GM23248 (cell line): ENCODE results near the gene GARNL3. TPM values are rescaled to one million over a fixed set of nuclear protein-coding genes. Genes with fewer than 3 reads are reported as not detected.

ENCODE experiments used
- DNase-seq: peaks from one replicate; pipeline ENCODE4 v3.0.0-alpha.2; 2015
- H2AFZ ChIP-seq: fragments of 200-600 bp; sonication (generic); 2 replicates; pipeline ENCODE4 v1.6.1; 2016; ENCODE audit warnings: antibody characterized with exemption
- H3F3A ChIP-seq: fragments of 200-600 bp; sonication (generic); 2 replicates; pipeline ENCODE4 v1.6.1; 2016; ENCODE audit warnings: mild to moderate bottlenecking, antibody characterized with exemption, mixed run types; ENCODE audit not compliant: insufficient read depth
- H3K27ac ChIP-seq: fragments of 200-600 bp; sonication (generic); 2 replicates; pipeline ENCODE4 v1.5.1; 2016; ENCODE audit warnings: mild to moderate bottlenecking
- H3K27me3 ChIP-seq: fragments of 200-600 bp; sonication (generic); replicated peaks from 2 replicates; pipeline ENCODE4 v1.6.1; 2016; ENCODE audit warnings: mild to moderate bottlenecking; ENCODE audit not compliant: insufficient read depth
- H3K36me3 ChIP-seq: fragments of 200-600 bp; sonication (generic); 2 replicates; pipeline ENCODE4 v1.6.1; 2016; ENCODE audit warnings: low read depth, mild to moderate bottlenecking
- H3K4me1 ChIP-seq: fragments of 200-600 bp; sonication (generic); 2 replicates; pipeline ENCODE4 v1.6.1; 2016; ENCODE audit warnings: mild to moderate bottlenecking; ENCODE audit not compliant: insufficient read depth
- H3K4me2 ChIP-seq: fragments of 200-600 bp; sonication (generic); one replicate; pipeline ENCODE4 v1.6.1; 2016; ENCODE audit warnings: mild to moderate bottlenecking; ENCODE audit not compliant: unreplicated experiment
- H3K4me3 ChIP-seq: fragments of 200-600 bp; sonication (generic); 2 replicates; pipeline ENCODE4 v1.5.1; 2016; ENCODE audit warnings: mild to moderate bottlenecking
- H3K79me2 ChIP-seq: fragments of 200-600 bp; sonication (generic); 2 replicates; pipeline ENCODE4 v1.6.1; 2016; ENCODE audit warnings: mild to moderate bottlenecking; ENCODE audit not compliant: insufficient read depth
- H3K9ac ChIP-seq: fragments of 200-600 bp; sonication (generic); 2 replicates; pipeline ENCODE4 v1.6.1; 2016; ENCODE audit warnings: mild to moderate bottlenecking
- H3K9me2 ChIP-seq: fragments of 200-600 bp; sonication (generic); 2 replicates; pipeline ENCODE4 v1.6.1; 2016; ENCODE audit warnings: mixed run types, mild to moderate bottlenecking, moderate library complexity; ENCODE audit not compliant: insufficient read depth
- H3K9me3 ChIP-seq: fragments of 200-600 bp; sonication (generic); one replicate; pipeline ENCODE4 v1.6.1; 2017; ENCODE audit warnings: low read depth
- H4K20me1 ChIP-seq: fragments of 200-600 bp; sonication (generic); 2 replicates; pipeline ENCODE4 v1.6.0; 2016; ENCODE audit not compliant: insufficient read depth
- EZH2 ChIP-seq: fragments of 200-600 bp; sonication (generic); IDR thresholded peaks from 2 replicates; pipeline ENCODE4 v1.6.1; 2018; ENCODE audit warnings: antibody characterized with exemption, mild to moderate bottlenecking; ENCODE audit not compliant: insufficient read depth, poor library complexity, severe bottlenecking
- EZH2phosphoT487 ChIP-seq: fragments of 200-600 bp; sonication (generic); IDR thresholded peaks from 2 replicates; pipeline ENCODE4 v1.6.1; 2018; ENCODE audit warnings: antibody characterized with exemption, moderate library complexity, mild to moderate bottlenecking, low read depth; ENCODE audit not compliant: insufficient read depth
- WGBS, 2 experiments: methylation state at CpG; one replicate each; pipeline ENCODE4 v1.1.6; 2015 to 2017; ENCODE audit warnings: low lambda C conversion rate in 2 of 2, low coverage in 1 of 2; ENCODE audit errors: missing lambda C conversion rate in 2 of 2; 5-methylcytosine and 5-hydroxymethylcytosine counted together
- in situ Hi-C: fragments of 300-500 bp; cut with MboI; formaldehyde crosslinking; loops from 2 replicates; pipeline ENCODE4 v1.15.0; 2020
- polyA plus RNA-seq: library from polyadenylated mRNA; unstranded; fragments of >200 nt; fragmentation: Nextera tagmentation; extraction: Ambion mirVana; gene quantifications from 2 replicates; pipeline ENCODE4 v1.2.1, GENCODE V29; 2016
- total RNA-seq: library from RNA; depleted of rRNA; stranded (reverse); fragments of >200 nt; shearing (Covaris generic); gene quantifications from 2 replicates; pipeline ENCODE4 v1.2.3, GENCODE V29; 2014

Gene GARNL3
- total and polyA plus RNA-seq, 2 experiments from 2014 or later, result 0.43 to 1.3 TPM

GRCh38 chr9:127370147-127370579 lies 105.6 kb downstream of the GARNL3 start:
- Histone ChIP-seq H3K36me3 (no peaks in the 10 kb centered on the region), H3K9me2 (no peaks in the 10 kb centered on the region), H3F3A (no peaks in the 10 kb centered on the region), H3K4me1 (no peaks in the 10 kb centered on the region), H3K9ac (no peak overlapping the region), H3K79me2 (no peaks in the 10 kb centered on the region), H4K20me1 (no peaks in the 10 kb centered on the region), H3K27me3 (peaks cover 53% of the 10 kb centered on the region), H2AFZ (no peak overlapping the region), H3K27ac (no peak overlapping the region), H3K4me3 (no peak overlapping the region), H3K4me2 (no peak overlapping the region), H3K9me3 (no peaks in the 10 kb centered on the region)
- TF ChIP-seq EZH2, result no peak
- no peak for TF ChIP-seq EZH2phosphoT487
- DNase-seq, result no peak
- in situ Hi-C loops, result no loop called here
- 58 to 63% methylated on average over 7 of the region's 7 CpGs for WGBS, 2 experiments

DNA sequence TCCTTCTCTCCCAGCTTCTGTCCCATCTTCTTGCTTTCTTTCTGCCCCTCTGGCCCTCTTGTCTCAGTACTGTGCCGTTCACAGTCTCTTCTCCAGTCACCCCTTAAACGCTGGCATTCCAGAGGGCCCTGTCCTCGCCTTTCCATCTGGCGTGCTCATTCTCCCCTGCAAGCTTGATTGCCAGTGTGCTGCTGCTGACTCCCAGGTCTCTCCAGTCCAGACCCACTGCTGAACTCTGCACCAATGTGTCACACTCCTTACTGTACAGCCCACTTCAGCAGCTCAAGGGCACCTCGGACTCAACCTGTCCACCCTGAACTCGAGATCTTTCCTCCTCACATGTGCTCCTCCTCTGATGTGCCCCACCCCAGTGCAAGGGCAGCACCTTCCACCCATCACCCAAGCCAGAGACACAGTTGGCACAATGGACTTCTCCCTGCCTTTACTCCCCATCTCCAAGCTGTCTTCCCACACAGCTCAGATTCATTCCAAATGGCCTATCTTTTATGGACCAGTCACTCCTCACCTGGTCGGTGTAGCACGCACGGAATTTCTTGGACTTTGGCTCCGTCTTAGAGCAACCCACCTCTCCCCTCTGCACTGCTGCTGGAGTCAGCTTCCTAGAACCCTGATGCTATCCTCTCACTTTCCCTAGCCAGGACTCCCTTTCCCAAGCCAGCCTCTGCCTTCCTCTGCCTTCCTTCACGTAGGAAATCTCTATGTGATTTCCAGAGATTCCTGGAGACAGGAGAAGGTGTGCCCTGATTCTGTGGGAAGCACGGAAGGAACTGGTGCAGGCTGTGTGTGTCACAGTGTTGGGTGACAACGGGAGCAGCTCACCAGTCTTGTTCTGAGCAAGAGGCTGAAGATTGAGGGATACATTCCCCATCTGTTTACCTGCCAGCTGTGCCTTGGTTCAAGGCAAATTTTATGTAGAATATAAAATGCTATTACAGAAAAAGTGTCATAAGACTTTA lies 106.4 kb downstream of the GARNL3 start:
- no peak overlapping the region for H3K4me3 ChIP-seq
- no peak overlapping the region for H3K9ac ChIP-seq
- H3K36me3 ChIP-seq, result no peaks in the 10 kb centered on the region
- H3K27ac ChIP-seq, result no peak overlapping the region
- H3K9me2 ChIP-seq, result no peaks in the 10 kb centered on the region
- H3K9me3 ChIP-seq, result no peaks in the 10 kb centered on the region
- no peak overlapping the region for H2AFZ ChIP-seq
- no peaks in the 10 kb centered on the region for H3K4me1 ChIP-seq
- in situ Hi-C loops, result no loop called here
- H3K27me3 ChIP-seq, result peaks cover 59% of the 10 kb centered on the region
- H3K4me2 ChIP-seq, result no peak overlapping the region
- H3F3A ChIP-seq, result no peaks in the 10 kb centered on the region
- 73 to 77% methylated on average over 13 of the region's 13 CpGs for WGBS, 2 experiments
- TF ChIP-seq EZH2, result no peak
- no peak for TF ChIP-seq EZH2phosphoT487
- no peak for DNase-seq
- no peaks in the 10 kb centered on the region for H4K20me1 ChIP-seq
- no peaks in the 10 kb centered on the region for H3K79me2 ChIP-seq

- H3K4me3 ChIP-seq, result no peak overlapping the region
- no peak overlapping the region for H3K9ac ChIP-seq
- TF ChIP-seq EZH2 (no peak), EZH2phosphoT487 (no peak)
- no peaks in the 10 kb centered on the region for H3F3A ChIP-seq
- no peak overlapping the region for H2AFZ ChIP-seq
- DNase-seq, result no peak
- H3K27me3 ChIP-seq, result peaks cover 55% of the 10 kb centered on the region
- H3K9me3 ChIP-seq, result no peaks in the 10 kb centered on the region
- no peaks in the 10 kb centered on the region for H3K4me1 ChIP-seq
- in situ Hi-C loops, result no loop called here
- H3K9me2 ChIP-seq, result no peaks in the 10 kb centered on the region
- H3K4me2 ChIP-seq, result no peak overlapping the region
- H3K27ac ChIP-seq, result no peak overlapping the region
- no peaks in the 10 kb centered on the region for H3K36me3 ChIP-seq
- no peaks in the 10 kb centered on the region for H4K20me1 ChIP-seq
- no peaks in the 10 kb centered on the region for H3K79me2 ChIP-seq
- WGBS, 2 experiments, result 86 to 91% methylated on average over 3 of the region's 3 CpGs
These were observed 115.9 kb downstream of the GARNL3 start for GRCh38 chr9:127380479-127380878.

- Histone ChIP-seq H3K4me3 (no peak overlapping the region), H3K27ac (no peak overlapping the region), H3K9me2 (no peaks in the 10 kb centered on the region), H3K9me3 (no peaks in the 10 kb centered on the region), H2AFZ (no peak overlapping the region), H3F3A (no peaks in the 10 kb centered on the region), H3K27me3 (peaks cover 56% of the 10 kb centered on the region), H4K20me1 (no peaks in the 10 kb centered on the region), H3K36me3 (no peaks in the 10 kb centered on the region), H3K79me2 (no peaks in the 10 kb centered on the region), H3K4me2 (no peak overlapping the region), H3K4me1 (no peaks in the 10 kb centered on the region), H3K9ac (no peak overlapping the region)
- TF ChIP-seq EZH2phosphoT487, result no peak
- TF ChIP-seq EZH2, result no peak
- no peak for DNase-seq
- WGBS, 2 experiments, result 43 to 55% methylated on average over 2 of the region's 2 CpGs
- in situ Hi-C loops, result no loop called here
These were observed 118.0 kb downstream of the GARNL3 start for GRCh38 chr9:127382541-127382940.
